Posterior cingulate gyrus (tissue), 11 donors: Measurements from ENCODE around the gene HNRNPR.

Experiments
- DNase-seq, 10 donors: peaks; one replicate each; pipeline versions ENCODE4 v3.0.0 to v3.0.0-alpha.2; 2020 to 2021; ENCODE audit warnings: mixed read lengths in 3 of 10
- intact Hi-C: fragments of 100-400 bp; cut with DNase I; formaldehyde crosslinking; loops from one replicate; pipeline ENCODE4 v1.15.1; 2023

The HNRNPR gene

GRCh38 chr1:23370330-23370708 is 26.2 kb upstream of the HNRNPR start:
- peak in 1 of 10 donors; percentile 20 for DNase-seq
- intact Hi-C loops: no loop called here

DNA sequence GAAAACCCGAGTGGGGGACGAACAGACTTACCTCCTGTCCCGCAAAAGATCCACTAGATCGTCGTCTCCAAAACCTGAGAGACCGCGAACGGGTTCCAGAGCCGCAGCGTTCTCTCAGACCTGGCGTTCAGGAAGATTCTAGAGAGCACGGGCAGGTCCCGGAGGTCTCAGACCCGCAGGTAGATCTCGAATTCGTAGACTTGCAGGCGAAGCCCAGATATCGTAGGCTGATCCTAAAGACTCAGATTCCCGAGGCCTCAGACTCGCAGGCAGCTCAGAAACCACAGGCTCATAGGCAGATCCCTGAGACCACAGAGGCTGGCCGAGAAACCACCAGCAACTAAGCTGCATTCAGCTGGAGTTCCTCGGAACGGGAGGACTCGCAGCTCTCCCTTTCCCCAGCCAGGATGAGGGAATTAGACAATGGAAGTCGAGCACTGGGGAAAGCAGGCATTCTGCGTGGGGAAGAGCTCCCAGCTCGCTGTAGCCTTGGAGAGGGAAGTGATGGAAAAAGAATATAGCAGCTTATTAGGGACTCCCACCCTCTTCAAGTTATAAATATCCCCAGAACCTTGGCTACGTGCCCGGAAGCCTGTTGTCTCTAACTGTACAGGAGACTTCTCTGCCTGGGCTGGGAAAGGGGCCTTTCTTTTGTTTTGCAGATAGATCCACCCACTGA is 25.4 kb upstream of the HNRNPR start, which contains the start of gene ZNF436:
TSS of gene ZNF436 (minus strand) at position 502 of the 679 bp plus-strand sequence. CDS start 1,831 bp downstream, outside the sequence.
- intact Hi-C loops: loop anchor here (1.0 kb wide), 1 partner anchor 25 kb away; the partner anchor contains the start of gene HNRNPR
- DNase-seq: peak in 8 of 10 donors; percentile 37 to 87 (median 58)

DNA sequence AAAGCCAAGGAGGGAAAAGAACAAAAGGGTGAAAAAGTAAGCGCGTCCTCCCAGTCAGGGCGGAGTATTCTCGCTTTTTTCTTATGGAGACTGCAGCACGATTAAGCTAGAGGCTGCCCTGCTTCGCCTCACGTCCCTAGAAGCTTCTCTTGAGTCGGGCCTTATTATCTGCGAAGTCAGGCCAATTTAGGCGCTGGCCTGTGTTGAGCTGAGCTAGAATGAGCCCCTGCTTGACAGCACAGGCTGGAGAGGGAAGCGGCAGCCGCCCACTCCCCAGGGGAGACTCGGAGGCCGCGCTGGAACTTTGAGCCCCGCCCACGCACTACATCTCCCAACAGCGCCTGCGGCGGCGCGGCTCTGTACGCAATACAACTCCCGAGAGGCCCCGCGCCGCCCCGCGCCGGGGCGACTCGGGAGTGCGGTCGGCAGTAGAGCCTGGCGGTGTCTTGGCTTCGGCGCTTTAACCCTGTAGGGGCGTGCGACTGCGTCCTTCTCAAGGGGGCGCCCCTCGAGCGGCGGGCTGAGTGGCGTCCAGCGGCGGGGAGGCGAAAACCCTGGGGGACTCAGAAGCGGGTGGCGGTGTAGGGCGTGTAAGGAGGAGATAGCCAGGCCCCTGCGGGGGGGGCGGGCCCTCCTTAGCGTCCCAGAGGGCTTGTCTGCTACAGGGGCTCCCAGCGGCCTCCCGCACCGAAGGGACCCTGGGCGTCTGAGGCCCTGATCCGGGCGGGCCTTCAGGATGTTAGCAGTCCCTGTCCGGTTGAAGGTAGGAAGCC is 24.7 kb upstream of the HNRNPR start:
- peak; percentile 78 to 98 (median 86) for DNase-seq
- intact Hi-C loops: loop anchor here (1.0 kb wide), 1 partner anchor 24 kb away; the partner anchor contains the start of gene HNRNPR

GRCh38 chr1:23367791-23368561 is 23.9 kb upstream of the HNRNPR start:
- peak; percentile 98 to 100 (median 99) for DNase-seq
- intact Hi-C loops: no loop called here

DNA sequence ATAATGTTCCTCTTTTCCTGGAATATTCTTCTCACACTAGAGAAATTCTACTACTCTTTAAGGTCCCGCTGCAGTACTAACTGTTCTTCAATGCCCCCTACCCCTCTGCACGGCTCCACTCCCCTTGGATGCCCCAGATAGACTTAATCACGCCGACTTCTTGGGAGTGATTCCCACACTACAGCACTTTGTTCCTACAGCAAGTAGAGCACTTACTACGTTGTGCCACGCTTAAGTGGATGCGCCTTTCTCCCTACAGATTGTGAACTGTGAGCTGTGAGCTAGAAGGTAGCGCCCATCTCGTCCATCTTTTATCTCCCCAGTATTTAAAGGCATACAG is 23.3 kb upstream of the HNRNPR start:
- DNase-seq: peak in 1 of 10 donors; percentile 38
- intact Hi-C loops: no loop called here

GRCh38 chr1:23366598-23366997 is 22.5 kb upstream of the HNRNPR start:
- no peak for DNase-seq
- intact Hi-C loops: no loop called here

- DNase-seq: no peak
- intact Hi-C loops: no loop called here
Measured at GRCh38 chr1:23366146-23366545, 22.1 kb upstream of the HNRNPR start.

- intact Hi-C loops: no loop called here
- no peak for DNase-seq
Measured at GRCh38 chr1:23362218-23362713, 18.2 kb upstream of the HNRNPR start.

GRCh38 chr1:23358310-23358875 is 14.3 kb upstream of the HNRNPR start:
- DNase-seq: no peak
- intact Hi-C loops: no loop called here

DNA sequence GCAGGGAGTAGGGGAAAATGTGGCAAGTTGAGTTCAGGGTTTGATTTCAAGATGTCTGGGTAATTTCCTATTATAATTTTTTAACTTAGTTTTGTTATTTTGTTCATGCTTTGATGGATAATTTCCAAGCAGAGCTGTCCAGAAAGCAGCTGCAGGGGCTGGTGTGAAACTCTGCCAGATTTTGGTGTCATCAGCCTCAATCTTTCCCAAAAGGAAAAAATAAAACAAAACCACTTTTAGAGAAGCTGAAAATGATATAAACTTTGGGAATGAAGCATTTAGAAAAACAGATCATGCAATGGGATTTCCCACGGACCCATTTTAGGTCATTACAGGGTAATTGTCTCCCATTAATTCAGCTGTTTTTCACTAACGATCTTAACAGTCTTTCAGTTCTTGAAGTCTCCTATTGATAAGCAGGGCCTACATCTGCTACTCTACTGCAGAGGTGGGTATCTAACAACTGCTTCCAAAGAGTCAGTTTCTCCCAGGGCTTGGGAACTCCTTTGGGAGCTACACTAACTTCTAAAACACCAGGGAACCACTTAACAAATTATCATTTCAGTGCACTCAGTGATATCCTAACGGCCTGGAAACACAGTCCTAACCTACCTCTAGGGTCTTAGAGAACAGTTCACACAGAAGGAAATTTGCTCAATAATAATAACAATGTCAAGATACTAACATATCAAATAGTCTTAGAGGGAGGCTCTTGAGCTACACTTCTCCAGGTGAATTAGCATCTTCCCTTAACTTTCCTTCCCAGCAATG is 13.2 kb upstream of the HNRNPR start:
- no peak for DNase-seq
- intact Hi-C loops: no loop called here

- DNase-seq: peak in 2 of 10 donors; percentile 23 to 32
- intact Hi-C loops: no loop called here
Measured at GRCh38 chr1:23356471-23357137, 12.5 kb upstream of the HNRNPR start.

DNA sequence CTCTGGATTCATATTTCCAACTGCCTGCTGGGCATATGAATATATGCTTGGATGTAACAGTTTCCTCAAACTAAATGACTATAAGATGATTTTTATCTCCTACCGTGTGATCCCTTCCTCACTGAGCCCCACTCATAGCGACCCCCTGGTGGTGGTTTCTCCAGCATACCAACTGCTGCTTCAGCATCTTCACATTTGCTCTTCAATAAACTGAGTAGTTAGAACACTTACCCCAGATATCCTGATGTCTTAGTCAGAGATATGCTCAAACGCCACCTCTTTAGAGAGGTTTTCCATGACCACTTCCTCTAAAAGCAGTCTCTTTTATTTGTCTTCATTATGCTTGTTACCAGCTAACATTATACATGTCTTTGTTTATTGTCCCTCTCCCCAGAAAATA is 10.2 kb upstream of the HNRNPR start:
- no peak for DNase-seq
- intact Hi-C loops: no loop called here

- intact Hi-C loops: no loop called here
- DNase-seq: no peak
Measured at GRCh38 chr1:23352096-23352695, 8.1 kb upstream of the HNRNPR start.

GRCh38 chr1:23345920-23346319 is 1.8 kb upstream of the HNRNPR start:
- intact Hi-C loops: loop anchor here (2.0 to 10.0 kb wide), 3 partner anchors 59 to 189 kb away; partner anchors contain the start of genes ASAP3 and E2F2
- DNase-seq: no peak

DNA sequence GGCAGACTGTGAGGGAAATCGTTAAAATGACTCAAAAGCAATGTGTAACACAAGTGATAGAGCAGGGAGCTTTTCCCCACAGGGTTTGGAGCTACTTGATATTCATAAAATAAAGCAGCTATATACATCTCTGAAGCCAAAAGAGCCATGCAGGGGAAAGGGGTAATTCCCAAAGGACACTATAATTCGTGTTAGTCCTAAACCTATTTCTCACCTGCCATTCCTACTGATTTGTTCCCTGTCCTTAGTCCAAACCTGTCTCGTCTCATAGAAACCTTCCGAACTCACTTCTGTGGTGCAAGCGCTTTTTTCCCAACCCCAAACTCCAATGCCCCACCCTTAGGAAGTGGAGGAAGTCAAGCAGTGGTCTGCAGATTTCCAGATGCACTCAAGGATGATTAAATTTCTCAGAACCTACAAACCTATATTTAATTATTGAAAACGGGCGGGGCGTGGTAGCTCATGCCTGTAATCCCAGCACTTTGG is 946 bp upstream of the HNRNPR start:
- DNase-seq: no peak
- intact Hi-C loops: loop anchor here (1.0 to 10.0 kb wide), 4 partner anchors 24 to 190 kb away; partner anchors contain the start of genes ASAP3, E2F2 and ZNF436

DNA sequence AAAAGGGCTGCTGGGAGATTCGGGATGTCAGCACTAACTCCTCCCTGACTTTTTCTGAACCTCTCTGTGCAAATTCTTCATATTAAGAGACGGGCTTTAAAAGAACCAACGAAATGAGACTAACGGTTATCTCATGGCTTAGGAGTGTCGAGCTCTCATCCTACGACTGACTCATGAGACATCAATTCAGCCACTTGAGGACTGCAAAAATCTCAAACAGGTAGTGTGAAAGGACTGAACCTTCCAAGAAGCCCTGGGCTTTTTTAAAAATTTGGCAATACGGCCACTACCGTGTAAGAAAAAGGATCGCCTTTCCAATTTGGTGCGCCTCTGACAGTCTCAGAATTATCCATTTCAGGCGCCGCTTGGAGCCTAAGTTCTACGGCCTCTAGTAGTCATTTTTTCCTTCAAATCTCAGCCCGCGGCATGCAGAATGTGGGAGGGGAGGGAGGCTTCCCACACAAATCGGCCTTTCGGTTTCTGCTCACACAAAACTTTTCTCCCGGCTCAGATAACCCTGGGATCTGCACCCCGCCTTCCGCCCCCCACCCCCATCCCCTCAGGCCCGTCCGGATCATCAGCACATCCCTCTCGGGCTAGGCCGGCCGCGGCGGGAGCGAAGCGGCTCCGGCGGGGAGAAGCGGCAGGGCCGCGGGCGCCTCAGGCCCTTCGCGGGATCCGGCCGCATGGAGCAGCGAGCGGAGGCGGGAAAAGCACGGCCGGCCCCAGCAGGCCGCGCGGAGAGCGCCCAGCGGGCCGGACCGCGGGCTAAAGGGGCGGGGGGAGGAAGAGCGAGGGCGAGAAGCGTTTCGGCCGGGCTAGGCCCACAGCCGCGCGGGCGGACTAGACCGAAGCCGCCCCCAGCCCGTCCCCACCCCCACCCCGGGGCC is 618 bp downstream of the HNRNPR start:
- intact Hi-C loops: loop anchor here (1.0 to 10.0 kb wide), 4 partner anchors 26 to 191 kb away; partner anchors contain the start of genes ASAP3, E2F2 and ZNF436
- peak in 1 of 10 donors; percentile 20 for DNase-seq
